K562 (cell line): Measurements from ENCODE around the gene SLC16A2. TPM values are rescaled to one million over a fixed set of nuclear protein-coding genes. Genes with fewer than 3 reads are reported as not detected.

Source experiments
- ATAC-seq: fragments of 200-7000 bp; cut with Tn5 transposase; 3 replicates; pipeline ENCODE4 v1.9.1; 2020; ENCODE audit warnings: moderate library complexity
- BruUV-seq: library from RNA; stranded (reverse); fragments of 400-500 nt; replicated peaks from 2 replicates; lab custom pipeline; 2021; lab: Mats Ljungman, UMichigan
- CTCF ChIA-PET: fragments of 300-600 bp; formaldehyde crosslinking; extraction: SDS; loops from one replicate; lab custom pipeline; 2021; ENCODE audit warnings: low intra/inter-chr PET ratio; lab: Yijun Ruan, JAX
- POLR2A ChIA-PET: fragments of 300-600, 350-650 bp; sonication (Branson Sonifier 250); formaldehyde crosslinking; extraction: SDS; loops from one replicate; lab custom pipeline; 2021; ENCODE audit warnings: antibody characterized with exemption, inconsistent platforms; lab: Yijun Ruan, JAX
- DNase-seq, 4 experiments: peaks; one replicate each; pipeline versions ENCODE4 v3.0.0 to v3.0.0-alpha.2; 2011 to 2018; ENCODE audit warnings: low spot score in 3 of 4, mixed read lengths in 3 of 4; ENCODE audit errors: extremely low read depth in 1 of 4
- FAIRE-seq: peaks from 2 replicates; lab custom pipeline; 2011; peaks lifted over from hg19 to GRCh38; lab: Jason Lieb, UNC
- H2AFZ ChIP-seq: 2 replicates; pipeline ENCODE4 v1.6.0; 2011; ENCODE audit warnings: low read depth, low read length, control low read depth, inconsistent platforms
- H3K27ac ChIP-seq: fragments of 200-600 bp; 3 replicates; pipeline ENCODE4 v1.8.0; 2011; ENCODE audit warnings: low read depth, mild to moderate bottlenecking, control low read depth, inconsistent platforms, low read length, moderate library complexity, mixed read lengths; ENCODE audit errors: extremely low read depth
- H3K27me3 ChIP-seq, 2 experiments: fragments of 300-600 bp in 1 of 2; 2 replicates in 1 of 2; 3 replicates in 1 of 2; pipeline versions ENCODE4 v1.6.0 to v1.8.0; 2011; ENCODE audit warnings: inconsistent platforms in 2 of 2, low read length in 2 of 2, mild to moderate bottlenecking in 1 of 2, mixed read lengths in 1 of 2, moderate library complexity in 1 of 2; ENCODE audit not compliant: control insufficient read depth in 2 of 2, insufficient read depth in 2 of 2
- H3K36me3 ChIP-seq: fragments of 300-600 bp; 3 replicates; pipeline ENCODE4 v1.8.0; 2011; ENCODE audit warnings: mild to moderate bottlenecking, low read length, inconsistent platforms; ENCODE audit not compliant: control insufficient read depth, insufficient read depth
- H3K4me1 ChIP-seq, 2 experiments: fragments of 200-600 bp in 1 of 2; replicated peaks in 1 of 2; 2 replicates in 1 of 2; 3 replicates in 1 of 2; pipeline versions ENCODE4 v1.5.1 to v1.8.0; 2011; ENCODE audit warnings: inconsistent platforms in 2 of 2, low read length in 2 of 2, mild to moderate bottlenecking in 1 of 2, mixed read lengths in 1 of 2, moderate library complexity in 1 of 2; ENCODE audit not compliant: control insufficient read depth in 2 of 2, insufficient read depth in 2 of 2
- H3K4me2 ChIP-seq: 2 replicates; pipeline ENCODE4 v1.6.1; 2011; ENCODE audit warnings: low read length, control low read depth, inconsistent platforms, mixed read lengths; ENCODE audit not compliant: insufficient read depth
- H3K4me3 ChIP-seq: fragments of 200-600 bp; sonication (generic), shearing (Covaris generic); 2 replicates; pipeline ENCODE4 v1.5.1; 2016; ENCODE audit warnings: control low read depth, inconsistent platforms
- H3K79me2 ChIP-seq: fragments of 200-600 bp; 3 replicates; pipeline ENCODE4 v1.8.0; 2011; ENCODE audit warnings: low read length, inconsistent platforms; ENCODE audit not compliant: control insufficient read depth, insufficient read depth
- H3K9ac ChIP-seq, 2 experiments: 2 replicates each; pipeline versions ENCODE4 v1.6.0 to v1.6.1; 2011; ENCODE audit warnings: low read depth in 2 of 2, low read length in 2 of 2, control low read depth in 1 of 2, inconsistent platforms in 1 of 2, mild to moderate bottlenecking in 1 of 2, mixed read lengths in 1 of 2; ENCODE audit not compliant: insufficient read depth in 1 of 2
- H3K9me1 ChIP-seq: one replicate; pipeline ENCODE4 v1.6.0; 2011; ENCODE audit warnings: inconsistent platforms, mild to moderate bottlenecking, low read length, moderate library complexity; ENCODE audit not compliant: control insufficient read depth, insufficient read depth
- H3K9me3 ChIP-seq: replicated peaks from 2 replicates; pipeline ENCODE4 v1.5.1; 2011; ENCODE audit warnings: low read depth, low read length, inconsistent platforms; ENCODE audit not compliant: control insufficient read depth, insufficient read depth
- H4K20me1 ChIP-seq: replicated peaks from 2 replicates; pipeline ENCODE4 v1.6.1; 2011; ENCODE audit warnings: low read length, inconsistent platforms, mixed read lengths; ENCODE audit not compliant: control insufficient read depth, insufficient read depth
- ATF3 ChIP-seq, 2 experiments: fragments of 450-650 bp in 1 of 2; sonication (generic) in 1 of 2; formaldehyde crosslinking in 1 of 2; IDR thresholded peaks in 1 of 2; conservative IDR thresholded peaks in 1 of 2; 2 replicates each; pipeline versions ENCODE4 v1.6.1 to v1.8.1; 2016 to 2023; ENCODE audit warnings: mild to moderate bottlenecking in 2 of 2, moderate library complexity in 2 of 2, inconsistent platforms in 1 of 2, missing genetic modification reagents in 1 of 2
- DDX20 ChIP-seq: fragments of 450-650 bp; IDR thresholded peaks from 2 replicates; pipeline ENCODE4 v1.6.1; 2016; ENCODE audit warnings: missing genetic modification characterization, low read depth, mild to moderate bottlenecking, missing compliant biosample characterization, moderate library complexity
- EGR1 ChIP-seq: fragments of 450-650 bp; conservative IDR thresholded peaks from 2 replicates; pipeline ENCODE4 v1.6.1; 2017; ENCODE audit warnings: mild to moderate bottlenecking
- GABPB2 ChIP-seq: fragments of 250-450 bp; sonication (Bioruptor Pico); conservative IDR thresholded peaks from 2 replicates; pipeline ENCODE4 v1.5.1; 2021; ENCODE audit warnings: mild to moderate bottlenecking
- JUNB ChIP-seq: fragments of 450-650 bp; formaldehyde crosslinking; conservative IDR thresholded peaks from 2 replicates; pipeline ENCODE4 v1.4.0; 2020; ENCODE audit warnings: mild to moderate bottlenecking
- MXI1 ChIP-seq: IDR thresholded peaks from 2 replicates; pipeline ENCODE4 v1.6.1; 2011; ENCODE audit warnings: low read depth, mild to moderate bottlenecking, improper control_type of control experiment, low read length
- ZNF384 ChIP-seq: IDR thresholded peaks from 2 replicates; pipeline ENCODE4 v1.6.1; 2012; ENCODE audit warnings: low read depth, low read length, improper control_type of control experiment
- ZNF584 ChIP-seq: fragments of 200-800 bp; sonication (Bioruptor generic); IDR thresholded peaks from 2 replicates; pipeline ENCODE4 v1.6.1; 2016; ENCODE audit warnings: low read depth, mild to moderate bottlenecking, missing genetic modification characterization, missing compliant biosample characterization
- WGBS: fragments of 100-300 bp; shearing (Covaris generic); methylation state at CpG from one replicate; pipeline ENCODE4 v1.1.6; 2016; ENCODE audit warnings: low coverage, mixed read lengths; ENCODE audit not compliant: insufficient coverage; ENCODE audit errors: missing lambda C conversion rate; 5-methylcytosine and 5-hydroxymethylcytosine counted together
- in situ Hi-C: fragments of 300-500 bp; cut with MboI; formaldehyde crosslinking; loops from 4 replicates; pipeline ENCODE4 v1.15.0; 2018; ENCODE audit warnings: inconsistent platforms, mixed read lengths
- intact Hi-C: fragments of 100-400 bp; cut with micrococcal nuclease; formaldehyde crosslinking; loops from 2 replicates; pipeline ENCODE4 v1.14.2; 2022
- polyA plus RNA-seq, 8 experiments: library from polyadenylated mRNA; depleted of rRNA in 4 of 8; stranded (reverse) in 5 of 8; unstranded in 3 of 8; fragments of >200 nt; fragmentation: Nextera tagmentation in 2 of 8; fragmentation: Illumina TruSeq in 1 of 8; extraction: Ambion mirVana in 2 of 8; extraction: Trizol in 1 of 8; gene quantifications; 2 replicates each; pipeline versions ENCODE4 v1.2.1 to v1.2.3, GENCODE V29; 2011 to 2014; ENCODE audit warnings: inconsistent platforms in 1 of 8, missing spikeins in 1 of 8
- total RNA-seq, 7 experiments: library from RNA; depleted of rRNA in 6 of 7; stranded (reverse); fragments of >200 nt in 6 of 7; fragmentation: Illumina TruSeq in 2 of 7; extraction: Trizol in 2 of 7; gene quantifications; 2 replicates each; pipeline versions ENCODE4 v1.2.1 to v1.2.3, GENCODE V29; 2011 to 2021; ENCODE audit warnings: low replicate concordance in 1 of 7
- TF ChIP-seq, protein P1 (sequence below): fragments of 250-450 bp; sonication (Bioruptor Pico); IDR thresholded peaks from 2 replicates; pipeline ENCODE4 v1.8.0; 2022; ENCODE audit warnings: moderate library complexity, mild to moderate bottlenecking, inconsistent platforms
- TF ChIP-seq, protein P2 (sequence below): sonication (generic); formaldehyde crosslinking; IDR thresholded peaks from 2 replicates; pipeline ENCODE4 v1.8.0; 2023; ENCODE audit warnings: missing genetic modification reagents, mild to moderate bottlenecking, borderline replicate concordance

Gene SLC16A2
- total and polyA plus RNA-seq, 9 of the 15 experiments (the other 6 are each of a cell fraction or from before 2014, with no cell fraction given), result 0.07 TPM; not detected in 8

DNA sequence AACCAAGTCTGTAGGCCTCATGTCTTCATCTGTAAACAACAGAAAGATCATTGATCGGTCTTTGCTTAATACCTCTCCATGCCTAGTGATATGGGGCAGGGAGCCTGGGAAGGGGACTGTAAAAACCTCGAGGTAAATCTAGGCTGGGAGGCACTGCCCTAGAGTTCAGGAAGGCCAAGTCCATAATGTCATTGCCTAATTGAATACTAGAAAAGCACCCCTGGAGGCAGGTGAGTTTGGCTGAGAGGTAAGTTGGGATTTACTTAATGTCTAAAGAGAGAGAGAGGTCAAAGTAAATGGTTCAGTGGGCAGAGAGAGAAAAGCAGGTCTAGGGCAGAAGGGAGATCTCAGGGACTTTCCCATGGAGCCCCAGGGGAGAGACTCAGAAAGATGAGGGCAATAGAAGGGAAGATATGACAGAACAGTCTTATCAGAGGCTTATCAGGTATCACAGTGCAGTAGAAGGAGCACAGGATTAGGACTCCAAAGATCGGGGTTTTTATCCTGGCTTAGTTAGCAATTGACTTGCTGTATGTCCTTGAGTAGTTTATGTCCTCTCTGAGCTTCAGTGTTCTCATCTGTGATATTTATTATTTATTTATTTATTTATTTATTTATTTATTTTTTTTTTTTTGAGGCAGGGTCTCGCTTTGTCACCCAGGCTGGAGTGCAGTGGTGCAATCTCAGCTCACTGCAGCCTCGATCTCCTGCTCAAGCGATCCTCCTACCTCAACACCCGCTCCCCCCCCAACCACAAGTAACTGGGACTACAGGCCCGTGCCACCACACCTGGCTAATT lies 85.2 kb downstream of the SLC16A2 start:
- in situ Hi-C loops, result no loop called here
- no peaks in the 10 kb centered on the region for H3K4me1 ChIP-seq
- no peaks in the 10 kb centered on the region for H3K79me2 ChIP-seq
- intact Hi-C loops, result no loop called here
- H3K9ac ChIP-seq, result no peak overlapping the region
- H3K4me2 ChIP-seq, result no peak overlapping the region
- H4K20me1 ChIP-seq, result no peaks in the 10 kb centered on the region
- no peak for TF ChIP-seq DDX20
- no peak for TF ChIP-seq ATF3 (IDR thresholded peaks at IDR 0.05)
- TF ChIP-seq ATF3 (CRISPR knock-in tag; conservative IDR thresholded peaks at IDR 0.05), result no peak
- TF ChIP-seq MXI1, result no peak
- no peak for TF ChIP-seq ZNF584
- no peak for TF ChIP-seq GABPB2
- TF ChIP-seq EGR1, result no peak
- TF ChIP-seq JUNB, result no peak
- TF ChIP-seq, protein P1, sequence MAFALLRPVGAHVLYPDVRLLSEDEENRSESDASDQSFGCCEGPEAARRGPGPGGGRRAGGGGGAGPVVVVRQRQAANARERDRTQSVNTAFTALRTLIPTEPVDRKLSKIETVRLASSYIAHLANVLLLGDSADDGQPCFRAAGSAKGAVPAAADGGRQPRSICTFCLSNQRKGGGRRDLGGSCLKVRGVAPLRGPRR (CRISPR knock-in tag), result no peak
- TF ChIP-seq, protein P2, sequence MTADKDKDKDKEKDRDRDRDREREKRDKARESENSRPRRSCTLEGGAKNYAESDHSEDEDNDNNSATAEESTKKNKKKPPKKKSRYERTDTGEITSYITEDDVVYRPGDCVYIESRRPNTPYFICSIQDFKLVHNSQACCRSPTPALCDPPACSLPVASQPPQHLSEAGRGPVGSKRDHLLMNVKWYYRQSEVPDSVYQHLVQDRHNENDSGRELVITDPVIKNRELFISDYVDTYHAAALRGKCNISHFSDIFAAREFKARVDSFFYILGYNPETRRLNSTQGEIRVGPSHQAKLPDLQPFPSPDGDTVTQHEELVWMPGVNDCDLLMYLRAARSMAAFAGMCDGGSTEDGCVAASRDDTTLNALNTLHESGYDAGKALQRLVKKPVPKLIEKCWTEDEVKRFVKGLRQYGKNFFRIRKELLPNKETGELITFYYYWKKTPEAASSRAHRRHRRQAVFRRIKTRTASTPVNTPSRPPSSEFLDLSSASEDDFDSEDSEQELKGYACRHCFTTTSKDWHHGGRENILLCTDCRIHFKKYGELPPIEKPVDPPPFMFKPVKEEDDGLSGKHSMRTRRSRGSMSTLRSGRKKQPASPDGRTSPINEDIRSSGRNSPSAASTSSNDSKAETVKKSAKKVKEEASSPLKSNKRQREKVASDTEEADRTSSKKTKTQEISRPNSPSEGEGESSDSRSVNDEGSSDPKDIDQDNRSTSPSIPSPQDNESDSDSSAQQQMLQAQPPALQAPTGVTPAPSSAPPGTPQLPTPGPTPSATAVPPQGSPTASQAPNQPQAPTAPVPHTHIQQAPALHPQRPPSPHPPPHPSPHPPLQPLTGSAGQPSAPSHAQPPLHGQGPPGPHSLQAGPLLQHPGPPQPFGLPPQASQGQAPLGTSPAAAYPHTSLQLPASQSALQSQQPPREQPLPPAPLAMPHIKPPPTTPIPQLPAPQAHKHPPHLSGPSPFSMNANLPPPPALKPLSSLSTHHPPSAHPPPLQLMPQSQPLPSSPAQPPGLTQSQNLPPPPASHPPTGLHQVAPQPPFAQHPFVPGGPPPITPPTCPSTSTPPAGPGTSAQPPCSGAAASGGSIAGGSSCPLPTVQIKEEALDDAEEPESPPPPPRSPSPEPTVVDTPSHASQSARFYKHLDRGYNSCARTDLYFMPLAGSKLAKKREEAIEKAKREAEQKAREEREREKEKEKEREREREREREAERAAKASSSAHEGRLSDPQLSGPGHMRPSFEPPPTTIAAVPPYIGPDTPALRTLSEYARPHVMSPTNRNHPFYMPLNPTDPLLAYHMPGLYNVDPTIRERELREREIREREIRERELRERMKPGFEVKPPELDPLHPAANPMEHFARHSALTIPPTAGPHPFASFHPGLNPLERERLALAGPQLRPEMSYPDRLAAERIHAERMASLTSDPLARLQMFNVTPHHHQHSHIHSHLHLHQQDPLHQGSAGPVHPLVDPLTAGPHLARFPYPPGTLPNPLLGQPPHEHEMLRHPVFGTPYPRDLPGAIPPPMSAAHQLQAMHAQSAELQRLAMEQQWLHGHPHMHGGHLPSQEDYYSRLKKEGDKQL (CRISPR knock-in tag), result no peak
- TF ChIP-seq ZNF384, result no peak
- H3K9me1 ChIP-seq, result no peaks in the 10 kb centered on the region
- no peak for ATAC-seq
- no peak overlapping the region for H3K27ac ChIP-seq
- H2AFZ ChIP-seq, result no peak overlapping the region
- FAIRE-seq, result no peak
- CTCF ChIA-PET, result no interaction called here
- DNase-seq, result no peak
- no TSS peak for BruUV-seq
- no peaks in the 10 kb centered on the region for H3K9me3 ChIP-seq
- POLR2A ChIA-PET, result no interaction called here
- 2% methylated on average over 4 of the region's 8 CpGs for WGBS
- no peaks in the 10 kb centered on the region for H3K27me3 ChIP-seq
- no peaks in the 10 kb centered on the region for H3K36me3 ChIP-seq
- no peak overlapping the region for H3K4me3 ChIP-seq
